Hematopoietic multipotent progenitor cell (in vitro differentiated cells): ENCODE data around the gene MAP4K3. TPM values are rescaled to one million over a fixed set of nuclear protein-coding genes. Genes with fewer than 3 reads are reported as not detected.
"Not testable (repeated sequence)": the region's sequence is repeated elsewhere in the genome, so short reads cannot be mapped to it uniquely, and the experiment has no call there.

Experiments
- DNase-seq, 3 donors: peaks; one replicate each; pipeline ENCODE4 v3.0.0-alpha.2; 2011 to 2015; ENCODE audit warnings: low read depth in 2 of 3, low spot score in 2 of 3
- total RNA-seq: library from RNA; depleted of rRNA; stranded (reverse); fragments of >200 nt; gene quantifications from one replicate; pipeline ENCODE4 v1.2.3, GENCODE V29; 2012

MAP4K3 gene
- total RNA-seq, 1 donor, result 12.4 TPM

- DNase-seq, result no peak
These were observed 23.9 kb downstream of the MAP4K3 start for GRCh38 chr2:39413063-39413737.

GRCh38 chr2:39411181-39411944 lies 25.7 kb downstream of the MAP4K3 start:
- no peak for DNase-seq

- no peak for DNase-seq
These were observed 27.2 kb downstream of the MAP4K3 start for GRCh38 chr2:39409697-39410389.

- DNase-seq, result no peak
These were observed 28.5 kb downstream of the MAP4K3 start for GRCh38 chr2:39408351-39409136.

GRCh38 chr2:39407516-39408296 lies 29.4 kb downstream of the MAP4K3 start:
- DNase-seq, result no peak

- no peak for DNase-seq
These were observed 31.7 kb downstream of the MAP4K3 start for GRCh38 chr2:39405364-39405763.

GRCh38 chr2:39403311-39403710 lies 33.8 kb downstream of the MAP4K3 start:
- DNase-seq, result peak in 1 of 3 donors; percentile 16

GRCh38 chr2:39401319-39401718 lies 35.8 kb downstream of the MAP4K3 start:
- no peak for DNase-seq

GRCh38 chr2:39399570-39399969 lies 37.5 kb downstream of the MAP4K3 start:
- no peak for DNase-seq

- DNase-seq, result no peak
These were observed 41.8 kb downstream of the MAP4K3 start for GRCh38 chr2:39395313-39395712.

GRCh38 chr2:39394516-39394961 lies 42.5 kb downstream of the MAP4K3 start:
- DNase-seq, result no peak

GRCh38 chr2:39392672-39393071 lies 44.4 kb downstream of the MAP4K3 start:
- no peak for DNase-seq

- DNase-seq, result no peak
These were observed 46.9 kb downstream of the MAP4K3 start for GRCh38 chr2:39390216-39390615.

GRCh38 chr2:39386064-39386463 lies 51.0 kb downstream of the MAP4K3 start:
- DNase-seq, result no peak

GRCh38 chr2:39385172-39385571 lies 51.9 kb downstream of the MAP4K3 start:
- no peak for DNase-seq

GRCh38 chr2:39384071-39384470 lies 53.0 kb downstream of the MAP4K3 start:
- not testable (repeated sequence) for DNase-seq

GRCh38 chr2:39383146-39383545 lies 53.9 kb downstream of the MAP4K3 start:
- DNase-seq, result no peak

- no peak for DNase-seq
These were observed 55.4 kb downstream of the MAP4K3 start for GRCh38 chr2:39381653-39382052.

- DNase-seq, result no peak
These were observed 56.4 kb downstream of the MAP4K3 start for GRCh38 chr2:39380525-39381150.
